Progenitor cell of endocrine pancreas (in vitro differentiated cells): ENCODE data around the gene SMIM12. TPM values are rescaled to one million over a fixed set of nuclear protein-coding genes. Genes with fewer than 3 reads are reported as not detected.

Source experiments
- DNase-seq: peaks from one replicate; pipeline ENCODE4 v3.0.0; 2021; ENCODE audit warnings: low spot score; ENCODE audit not compliant: unreplicated experiment
- H3K27ac Mint-ChIP-seq: 2 replicates; pipeline ENCODE4 v1.8.0; 2021; ENCODE audit warnings: mild to moderate bottlenecking, moderate library complexity, mixed read lengths
- H3K27me3 Mint-ChIP-seq: 2 replicates; pipeline ENCODE4 v1.8.0; 2021; ENCODE audit warnings: mixed read lengths
- H3K36me3 Mint-ChIP-seq: 2 replicates; pipeline ENCODE4 v1.8.0; 2022; ENCODE audit warnings: mixed read lengths; ENCODE audit not compliant: insufficient read depth
- H3K4me1 Mint-ChIP-seq: 2 replicates; pipeline ENCODE4 v1.8.0; 2021; ENCODE audit warnings: low read depth, mixed read lengths
- H3K4me3 Mint-ChIP-seq: 2 replicates; pipeline ENCODE4 v1.8.0; 2021; ENCODE audit warnings: low read depth, mild to moderate bottlenecking, moderate library complexity, mixed read lengths
- H3K9me3 Mint-ChIP-seq: 2 replicates; pipeline ENCODE4 v1.8.0; 2021; ENCODE audit warnings: low read depth, mixed read lengths
- total RNA-seq: library from RNA; stranded (reverse); gene quantifications from 2 replicates; pipeline ENCODE4 v1.2.1, GENCODE V29; 2021
- TF ChIP-seq, protein P1 (sequence below): fragments of 200-600 bp; sonication (generic); IDR thresholded peaks from one replicate; pipeline ENCODE4 v1.5.0; 2021; ENCODE audit warnings: antibody characterized with exemption, mild to moderate bottlenecking; ENCODE audit not compliant: unreplicated experiment

SMIM12 gene
- total RNA-seq, 1 donor from 2014 or later = 39.5 TPM

DNA sequence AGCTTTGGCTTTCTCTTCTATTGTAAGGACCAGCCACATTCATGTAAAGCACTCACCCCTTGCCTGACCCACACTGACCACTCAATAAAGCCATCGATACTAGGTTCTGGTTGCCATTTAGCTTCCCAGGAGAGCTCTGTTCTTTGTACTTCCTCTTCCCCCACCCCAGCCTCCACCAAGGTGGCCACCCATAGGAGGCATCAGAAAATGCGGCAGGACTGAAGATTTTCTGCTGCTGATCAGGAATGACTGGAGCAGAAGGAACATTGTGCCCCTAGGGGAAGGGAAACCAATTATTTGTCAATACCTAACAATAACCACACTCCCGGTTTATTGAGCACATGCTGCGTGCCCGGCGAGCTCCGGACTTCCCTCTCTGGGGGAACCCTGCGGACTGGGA is 5.2 kb upstream of the SMIM12 start:
- peak overlapping the region; percentile 31 for H3K27ac Mint-ChIP-seq
- H3K4me3 Mint-ChIP-seq = peak overlapping the region; percentile 64
- no peaks in the 10 kb centered on the region for H3K36me3 Mint-ChIP-seq
- no peaks in the 10 kb centered on the region for H3K4me1 Mint-ChIP-seq
- DNase-seq = no peak
- TF ChIP-seq, protein P1, sequence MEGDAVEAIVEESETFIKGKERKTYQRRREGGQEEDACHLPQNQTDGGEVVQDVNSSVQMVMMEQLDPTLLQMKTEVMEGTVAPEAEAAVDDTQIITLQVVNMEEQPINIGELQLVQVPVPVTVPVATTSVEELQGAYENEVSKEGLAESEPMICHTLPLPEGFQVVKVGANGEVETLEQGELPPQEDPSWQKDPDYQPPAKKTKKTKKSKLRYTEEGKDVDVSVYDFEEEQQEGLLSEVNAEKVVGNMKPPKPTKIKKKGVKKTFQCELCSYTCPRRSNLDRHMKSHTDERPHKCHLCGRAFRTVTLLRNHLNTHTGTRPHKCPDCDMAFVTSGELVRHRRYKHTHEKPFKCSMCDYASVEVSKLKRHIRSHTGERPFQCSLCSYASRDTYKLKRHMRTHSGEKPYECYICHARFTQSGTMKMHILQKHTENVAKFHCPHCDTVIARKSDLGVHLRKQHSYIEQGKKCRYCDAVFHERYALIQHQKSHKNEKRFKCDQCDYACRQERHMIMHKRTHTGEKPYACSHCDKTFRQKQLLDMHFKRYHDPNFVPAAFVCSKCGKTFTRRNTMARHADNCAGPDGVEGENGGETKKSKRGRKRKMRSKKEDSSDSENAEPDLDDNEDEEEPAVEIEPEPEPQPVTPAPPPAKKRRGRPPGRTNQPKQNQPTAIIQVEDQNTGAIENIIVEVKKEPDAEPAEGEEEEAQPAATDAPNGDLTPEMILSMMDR = no peak
- H3K27me3 Mint-ChIP-seq = peaks cover 48% of the 10 kb centered on the region
- H3K9me3 Mint-ChIP-seq = no peaks in the 10 kb centered on the region

DNA sequence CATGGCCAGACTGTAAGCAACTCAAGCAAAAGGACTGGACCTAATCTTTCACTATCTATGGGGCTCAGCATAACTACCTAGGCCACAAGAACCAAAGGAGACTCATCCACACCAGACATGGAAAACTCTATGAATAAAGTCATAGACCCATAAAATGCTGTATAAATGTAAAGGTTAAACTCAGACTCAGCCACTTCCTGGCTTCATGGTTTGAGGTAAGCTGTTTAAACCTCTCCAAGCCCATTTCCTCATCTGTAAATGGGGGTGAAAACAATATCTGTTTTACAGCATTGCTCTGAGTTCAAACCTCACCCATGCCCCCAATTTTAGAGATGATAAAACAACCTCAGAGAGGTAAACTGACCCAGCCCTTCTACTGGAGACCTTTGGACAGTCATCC is 4.0 kb upstream of the SMIM12 start:
- Mint-ChIP-seq H3K27ac (no peak overlapping the region), H3K4me3 (no peak overlapping the region), H3K9me3 (no peaks in the 10 kb centered on the region), H3K27me3 (peaks cover 48% of the 10 kb centered on the region), H3K4me1 (peaks cover 8% of the 10 kb centered on the region), H3K36me3 (no peaks in the 10 kb centered on the region)
- no peak for DNase-seq
- TF ChIP-seq, protein P1 = no peak

DNA sequence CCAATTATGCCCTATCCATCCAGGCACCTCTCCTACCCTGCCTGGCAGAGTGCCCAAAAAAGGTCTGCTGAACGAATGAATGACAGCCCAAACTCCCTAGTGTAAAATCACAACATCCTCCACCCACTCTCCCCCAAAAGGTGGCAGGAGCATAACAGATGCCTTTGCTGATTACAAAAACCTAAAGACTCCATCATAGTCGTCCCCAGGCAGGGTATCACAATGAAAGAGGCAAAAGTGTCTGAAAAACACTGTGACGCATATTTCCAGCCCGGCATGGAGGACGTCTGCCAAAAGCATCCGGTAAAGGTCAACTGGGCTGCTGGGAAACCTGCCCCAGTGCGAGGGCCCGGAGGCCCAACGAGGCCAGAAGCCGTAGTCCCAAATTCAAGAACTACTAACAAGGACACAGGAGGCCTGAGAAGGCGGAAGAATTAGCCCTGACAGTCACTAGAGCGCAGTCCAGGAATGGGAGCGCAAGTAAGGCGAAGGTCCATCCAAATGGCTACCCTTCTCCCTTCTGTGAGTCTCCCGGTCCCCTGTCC is 576 bp downstream of the SMIM12 start:
- H3K4me1 Mint-ChIP-seq = peaks cover 16% of the 10 kb centered on the region
- TF ChIP-seq, protein P1 = no peak
- peak overlapping the region; percentile 92 for H3K27ac Mint-ChIP-seq
- peak overlapping the region; percentile 95 for H3K4me3 Mint-ChIP-seq
- H3K9me3 Mint-ChIP-seq = no peaks in the 10 kb centered on the region
- H3K36me3 Mint-ChIP-seq = peaks cover 2% of the 10 kb centered on the region
- no peak for DNase-seq
- H3K27me3 Mint-ChIP-seq = peaks cover 26% of the 10 kb centered on the region

DNA sequence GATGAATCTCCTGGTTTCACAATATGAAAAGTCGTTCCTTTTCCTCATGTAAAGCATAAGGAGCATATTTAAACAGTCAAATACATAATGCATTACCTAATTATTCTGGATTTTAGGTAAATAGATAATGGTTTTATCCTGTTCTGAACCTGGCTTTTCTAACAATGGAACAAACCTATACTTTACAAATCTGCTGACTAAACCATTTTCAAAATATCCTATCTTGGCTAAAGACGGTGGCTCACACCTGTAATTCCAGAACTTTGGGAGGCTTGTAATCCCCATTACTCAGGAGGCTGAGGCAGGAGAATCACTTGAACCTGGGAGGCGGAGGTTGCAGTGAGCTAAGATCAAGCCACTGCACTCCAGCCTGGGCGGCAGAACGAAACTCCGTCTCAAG is 2.9 kb downstream of the SMIM12 start:
- Mint-ChIP-seq H3K4me3 (no peak overlapping the region), H3K4me1 (peaks cover 19% of the 10 kb centered on the region), H3K27me3 (peaks cover 7% of the 10 kb centered on the region), H3K9me3 (no peaks in the 10 kb centered on the region), H3K36me3 (peaks cover 2% of the 10 kb centered on the region), H3K27ac (no peak overlapping the region)
- TF ChIP-seq, protein P1 = no peak
- DNase-seq = no peak

DNA sequence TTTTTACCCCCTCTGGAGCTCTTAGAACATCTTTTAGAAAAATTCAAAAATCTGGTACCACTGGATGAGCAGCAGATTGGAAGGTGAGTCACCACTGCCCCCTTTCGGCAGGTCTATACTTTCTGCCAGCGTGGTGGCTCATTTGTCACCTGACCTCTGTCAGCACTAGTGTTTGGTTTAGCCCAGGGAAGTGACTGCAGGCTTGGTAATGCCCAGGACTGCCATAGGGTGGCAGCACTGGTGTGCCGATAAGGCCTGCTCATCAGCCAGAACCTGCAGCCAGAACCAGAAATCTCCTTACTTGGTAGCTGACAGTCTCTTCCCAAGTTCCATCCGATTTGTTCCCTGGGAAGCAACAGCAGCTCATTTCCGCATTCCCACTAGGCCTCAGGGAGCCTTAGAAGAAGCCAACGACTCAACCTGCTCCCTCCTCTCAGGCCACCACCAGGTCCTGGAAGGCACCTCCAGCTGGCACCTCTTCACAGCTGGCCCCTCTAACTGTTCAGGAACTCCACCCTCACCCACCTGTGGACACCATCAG is 6.8 kb downstream of the SMIM12 start:
- Mint-ChIP-seq H3K4me1 (peaks cover 29% of the 10 kb centered on the region), H3K27me3 (peaks cover 7% of the 10 kb centered on the region), H3K27ac (peak overlapping the region; percentile 80), H3K4me3 (no peak overlapping the region), H3K36me3 (peaks cover 15% of the 10 kb centered on the region), H3K9me3 (no peaks in the 10 kb centered on the region)
- TF ChIP-seq, protein P1 = peak; percentile 99
- DNase-seq = peak; percentile 91
